Spleen (tissue), 11 donors: Measurements from ENCODE around the gene NYAP2. TPM values are rescaled to one million over a fixed set of nuclear protein-coding genes. Genes with fewer than 3 reads are reported as not detected.

Experiments
- DNase-seq: peaks from one replicate; pipeline ENCODE4 v3.0.0-alpha.2; 2020
- H3K27ac ChIP-seq, 8 donors: fragments of 200-600 bp; sonication (generic) in 7 of 8; 1 replicate in 4 of 8; 2 replicates in 4 of 8; pipeline versions ENCODE4 v1.5.0 to v1.8.0; 2016 to 2021; ENCODE audit warnings: inconsistent platforms in 4 of 8, mild to moderate bottlenecking in 4 of 8, moderate library complexity in 1 of 8
- H3K27me3 ChIP-seq, 7 donors: fragments of 200-600 bp; sonication (generic) in 6 of 7; replicated peaks in 1 of 7; 1 replicate in 4 of 7; 2 replicates in 3 of 7; pipeline versions ENCODE4 v1.5.0 to v1.8.0; 2016 to 2021; ENCODE audit warnings: inconsistent platforms in 3 of 7, mild to moderate bottlenecking in 1 of 7
- H3K36me3 ChIP-seq, 6 donors: fragments of 200-600 bp; sonication (generic) in 5 of 6; 1 replicate in 4 of 6; 2 replicates in 2 of 6; pipeline versions ENCODE4 v1.5.0 to v1.8.0; 2016 to 2021; ENCODE audit warnings: inconsistent platforms in 2 of 6
- H3K4me1 ChIP-seq, 6 donors: fragments of 200-600 bp; sonication (generic) in 5 of 6; 1 replicate in 3 of 6; 2 replicates in 3 of 6; pipeline versions ENCODE4 v1.5.0 to v1.8.0; 2016 to 2021; ENCODE audit warnings: inconsistent platforms in 3 of 6
- H3K4me3 ChIP-seq, 8 donors: fragments of 200-600 bp; sonication (generic) in 7 of 8; 1 replicate in 4 of 8; 2 replicates in 4 of 8; pipeline versions ENCODE4 v1.5.0 to v1.8.0; 2016 to 2021; ENCODE audit warnings: inconsistent platforms in 4 of 8, mild to moderate bottlenecking in 4 of 8, moderate library complexity in 2 of 8
- H3K9me3 ChIP-seq, 8 donors: fragments of 200-600 bp; sonication (generic) in 7 of 8; 1 replicate in 4 of 8; 2 replicates in 4 of 8; pipeline versions ENCODE4 v1.5.0 to v1.8.0; 2016 to 2021; ENCODE audit warnings: inconsistent platforms in 4 of 8
- POLR2A ChIP-seq, 3 donors: fragments of 450-650 bp; IDR thresholded peaks; one replicate each; pipeline ENCODE4 v1.5.1; 2017; ENCODE audit warnings: antibody characterized with exemption in 3 of 3, mild to moderate bottlenecking in 1 of 3
- POLR2AphosphoS5 ChIP-seq, 3 donors: sonication (generic); formaldehyde crosslinking; IDR thresholded peaks; one replicate each; pipeline ENCODE4 v1.5.1; 2017; ENCODE audit warnings: antibody characterized with exemption in 3 of 3
- WGBS, 5 donors: extraction: QIAGEN DNeasy Blood & Tissue Kit in 3 of 5; methylation state at CpG; one replicate each; pipeline versions ENCODE4 v1.1.5 to v1.1.7; 2013 to 2018; 5-methylcytosine and 5-hydroxymethylcytosine counted together
- intact Hi-C: fragments of 100-400 bp; cut with DNase I; formaldehyde crosslinking; loops from one replicate; pipeline ENCODE4 v1.15.0; 2023; ENCODE audit warnings: low total_unique reads
- polyA plus RNA-seq, 3 donors: library from polyadenylated mRNA; stranded (reverse); fragments of 200-250 nt; gene quantifications; one replicate each; pipeline ENCODE4 v1.2.1, GENCODE V29; 2013
- small RNA-seq, 4 donors: library from RNA; depleted of rRNA; stranded (forward); fragments of <200 nt; gene quantifications; one replicate each; pipeline ENCODE3, GENCODE V24; 2016
- total RNA-seq, 7 donors: library from RNA; depleted of rRNA in 3 of 7; stranded (reverse); fragments of >200 nt in 3 of 7; fragmentation: NEBNext Ultra II Directional in 4 of 7; extraction: Animal tissue kit (Norgen Biotek cat#: 25700) in 4 of 7; gene quantifications; one replicate each; pipeline versions ENCODE4 v1.1.0 to v1.2.1, GENCODE V29; 2016 to 2021
- TF ChIP-seq, protein P1 (sequence below), 11 experiments: fragments of 200-600 bp in 7 of 11; fragments of 450-650 bp in 4 of 11; sonication (generic) in 4 of 11; IDR thresholded peaks in 8 of 11; conservative IDR thresholded peaks in 3 of 11; 1 replicate in 7 of 11; 2 replicates in 4 of 11; pipeline versions ENCODE4 v1.4.0 to v1.8.0; 2016 to 2021; ENCODE audit warnings: antibody characterized with exemption in 11 of 11, inconsistent platforms in 4 of 11, mild to moderate bottlenecking in 1 of 11
- donor health status: healthy with polysubstance abuse.
- donor health status: DM: no; HTN: no; CAD: no; lungs with moderate emphysema.
- donor health status: DM: no; HTN: no; CAD: no.
- donor health status: Bipolar disorder and iron deficiency.
- donor health status: healthy.
- donor health status: DM: no; HTN: no; CAD: no.
- donor health status: DM: yes; HTN: yes; CAD: no.

NYAP2 gene
- total and polyA plus RNA-seq, 10 donors = 0.06 to 0.33 (median 0.16) TPM; not detected in 1

DNA sequence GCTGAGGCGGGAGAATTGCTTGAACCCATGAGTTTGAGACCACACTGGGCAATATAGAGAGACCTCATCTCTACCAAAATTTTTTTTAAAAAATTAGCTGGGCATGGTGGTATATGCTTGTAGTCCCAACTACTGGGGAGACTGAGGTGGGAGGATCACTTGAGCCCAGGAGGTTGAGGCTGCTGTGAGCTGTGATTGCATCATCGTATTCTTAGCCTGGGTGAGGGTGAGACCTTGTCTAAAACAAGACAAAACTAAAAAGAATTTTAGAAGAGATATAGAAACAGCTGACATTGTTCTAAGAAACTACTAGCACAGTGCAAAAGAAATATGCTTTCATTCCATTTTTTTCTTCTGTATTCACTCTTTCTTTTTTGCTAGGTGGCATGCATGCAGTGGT, 298.4 kb downstream of the NYAP2 start:
- 80 to 94% (median 89%) methylated on average over 2 of the region's 2 CpGs for WGBS, 5 donors
- intact Hi-C loops = no loop called here
- Histone ChIP-seq H3K4me1 (no peaks in the 10 kb centered on the region), H3K4me3 (no peak overlapping the region), H3K36me3 (no peaks in the 10 kb centered on the region), H3K9me3 (no peaks in the 10 kb centered on the region), H3K27me3 (no peaks in the 10 kb centered on the region), H3K27ac (no peak overlapping the region)
- TF ChIP-seq, protein P1, sequence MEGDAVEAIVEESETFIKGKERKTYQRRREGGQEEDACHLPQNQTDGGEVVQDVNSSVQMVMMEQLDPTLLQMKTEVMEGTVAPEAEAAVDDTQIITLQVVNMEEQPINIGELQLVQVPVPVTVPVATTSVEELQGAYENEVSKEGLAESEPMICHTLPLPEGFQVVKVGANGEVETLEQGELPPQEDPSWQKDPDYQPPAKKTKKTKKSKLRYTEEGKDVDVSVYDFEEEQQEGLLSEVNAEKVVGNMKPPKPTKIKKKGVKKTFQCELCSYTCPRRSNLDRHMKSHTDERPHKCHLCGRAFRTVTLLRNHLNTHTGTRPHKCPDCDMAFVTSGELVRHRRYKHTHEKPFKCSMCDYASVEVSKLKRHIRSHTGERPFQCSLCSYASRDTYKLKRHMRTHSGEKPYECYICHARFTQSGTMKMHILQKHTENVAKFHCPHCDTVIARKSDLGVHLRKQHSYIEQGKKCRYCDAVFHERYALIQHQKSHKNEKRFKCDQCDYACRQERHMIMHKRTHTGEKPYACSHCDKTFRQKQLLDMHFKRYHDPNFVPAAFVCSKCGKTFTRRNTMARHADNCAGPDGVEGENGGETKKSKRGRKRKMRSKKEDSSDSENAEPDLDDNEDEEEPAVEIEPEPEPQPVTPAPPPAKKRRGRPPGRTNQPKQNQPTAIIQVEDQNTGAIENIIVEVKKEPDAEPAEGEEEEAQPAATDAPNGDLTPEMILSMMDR (IDR thresholded peaks at IDR 0.05 in 8 of 11, conservative IDR thresholded peaks at IDR 0.05 in 3 of 11) = no peak
- no peak for TF ChIP-seq POLR2A (IDR thresholded peaks at IDR 0.05)
- no peak for TF ChIP-seq POLR2AphosphoS5 (IDR thresholded peaks at IDR 0.05)
- no peak for DNase-seq

Small RNA genes within 50 kb of the gene (small RNA-seq; reads per million reads assigned to genes)
- gene AC016717.1 = 0 reads per million in 4 donors
